EL (cell line): ENCODE data around the gene ERCC3.
"Not testable (repeated sequence)": the region's sequence is repeated elsewhere in the genome, so short reads cannot be mapped to it uniquely, and the experiment has no call there.

ENCODE experiments used
- DNase-seq: peaks from one replicate; pipeline ENCODE4 v3.0.0-alpha.2; 2016

ERCC3 gene

DNA sequence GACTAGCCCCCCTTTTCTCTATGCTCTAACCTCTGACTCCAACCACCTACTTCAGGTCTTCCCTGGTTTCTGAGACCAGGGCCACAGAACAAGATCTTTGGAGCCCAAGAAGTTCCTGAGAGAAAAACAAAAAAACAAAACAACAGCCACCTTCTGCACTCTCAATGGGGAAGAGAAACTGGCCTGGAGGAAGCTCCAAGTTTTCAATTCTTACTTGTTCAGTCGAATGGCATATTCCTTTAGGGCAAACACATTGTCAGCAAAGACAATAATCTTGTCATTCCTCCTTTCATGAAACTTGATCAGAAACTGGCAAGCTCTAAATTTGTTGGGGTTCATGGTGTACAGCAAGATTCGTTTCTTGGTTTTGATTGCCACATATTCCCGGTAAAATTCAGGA lies 15.0 kb downstream of the ERCC3 start:
- DNase-seq = no peak

- no peak for DNase-seq
Measured at GRCh38 chr2:127277028-127277427, 16.9 kb downstream of the ERCC3 start.

- no peak for DNase-seq
Measured at GRCh38 chr2:127275789-127276188, 18.2 kb downstream of the ERCC3 start.

GRCh38 chr2:127275356-127275755 lies 18.6 kb downstream of the ERCC3 start:
- DNase-seq = no peak

DNA sequence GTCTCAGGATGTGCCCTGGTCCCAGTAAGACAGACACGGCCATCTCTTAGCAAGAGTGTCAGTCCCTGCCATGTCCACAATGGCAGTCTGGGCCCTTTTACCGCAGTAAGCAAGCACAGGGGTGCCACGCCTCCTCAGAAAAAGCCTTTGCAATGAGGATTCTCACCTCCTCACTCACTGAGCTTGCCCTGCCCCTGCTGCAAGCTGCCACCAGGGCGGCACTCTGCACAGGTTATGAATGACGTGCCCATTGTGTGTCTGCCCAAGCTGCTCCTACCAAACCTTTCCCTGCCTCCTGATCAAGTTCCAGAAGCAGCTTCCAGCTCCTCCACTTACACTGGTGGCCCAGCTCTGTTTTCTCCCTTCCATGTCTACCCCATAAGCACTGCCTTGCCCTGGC lies 23.3 kb downstream of the ERCC3 start:
- no peak for DNase-seq

DNA sequence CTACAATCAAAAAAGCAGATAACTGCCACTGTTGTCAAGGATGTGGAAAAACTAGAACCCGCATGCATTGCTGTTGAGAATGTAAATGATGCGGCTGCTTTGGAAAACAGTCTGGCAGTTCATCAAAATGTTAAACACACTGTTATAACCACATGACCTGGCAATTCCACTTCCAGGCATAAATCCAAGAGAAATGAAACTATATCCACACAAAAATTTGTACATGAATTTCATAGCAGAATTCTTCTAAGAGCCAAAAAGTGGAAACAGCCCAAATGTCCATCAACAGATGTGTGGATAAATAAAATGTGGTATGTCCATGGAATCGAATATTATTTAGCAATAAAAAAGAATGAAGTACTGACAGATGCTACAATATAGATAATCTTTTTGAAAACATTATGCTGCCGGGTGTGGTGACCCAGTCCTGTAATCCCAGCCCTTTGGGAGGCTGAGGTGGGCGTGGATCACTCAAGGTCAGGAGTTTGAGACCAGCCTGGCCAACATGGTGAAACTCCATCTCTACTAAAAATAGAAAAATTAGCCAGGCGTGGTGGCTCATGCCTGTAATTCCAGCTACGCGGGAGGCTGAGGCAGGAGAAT lies 32.0 kb downstream of the ERCC3 start:
- no peak for DNase-seq

DNA sequence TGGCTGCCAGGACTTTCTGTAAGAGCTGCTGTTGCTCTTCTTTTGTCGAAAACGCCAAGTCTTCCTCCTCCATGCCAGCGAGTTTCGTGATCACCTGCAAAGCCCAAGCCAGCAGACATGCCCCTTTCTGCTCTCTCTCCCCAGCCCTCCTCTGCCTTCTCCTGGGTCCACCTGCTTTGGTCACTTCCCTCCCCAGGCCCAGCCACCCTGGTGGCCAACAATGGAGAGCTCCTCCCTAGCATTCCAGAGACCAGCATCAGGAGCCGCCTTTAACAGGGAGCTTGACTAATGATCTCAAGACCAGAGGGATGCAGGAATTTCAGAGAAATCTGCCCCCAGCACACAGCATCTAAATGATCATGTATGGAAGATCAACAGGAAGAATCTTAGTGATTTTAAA lies 34.6 kb downstream of the ERCC3 start:
- no peak for DNase-seq

GRCh38 chr2:127256866-127257265 lies 37.1 kb downstream of the ERCC3 start:
- no peak for DNase-seq

DNA sequence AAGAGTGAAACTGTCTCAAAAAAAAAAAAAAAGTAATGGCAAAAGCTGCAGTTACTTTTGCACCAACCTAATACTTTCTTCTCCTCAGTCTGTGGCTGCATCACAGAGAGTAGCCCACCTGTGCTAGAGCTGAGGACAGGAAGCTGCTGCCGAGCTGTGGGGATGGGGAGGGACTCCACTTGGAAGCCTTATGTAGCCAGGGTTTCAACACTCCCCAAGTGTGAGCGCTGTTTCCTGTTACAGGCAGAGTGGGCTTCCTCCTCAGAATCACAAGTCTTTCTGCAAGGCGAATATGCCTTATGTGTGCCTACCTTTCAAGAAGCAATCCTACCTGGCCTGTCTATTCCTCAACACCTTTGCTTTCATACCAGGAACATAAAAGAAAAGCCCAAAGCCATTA lies 37.6 kb downstream of the ERCC3 start:
- no peak for DNase-seq

GRCh38 chr2:127255721-127256120 lies 38.2 kb downstream of the ERCC3 start:
- DNase-seq = no peak

DNA sequence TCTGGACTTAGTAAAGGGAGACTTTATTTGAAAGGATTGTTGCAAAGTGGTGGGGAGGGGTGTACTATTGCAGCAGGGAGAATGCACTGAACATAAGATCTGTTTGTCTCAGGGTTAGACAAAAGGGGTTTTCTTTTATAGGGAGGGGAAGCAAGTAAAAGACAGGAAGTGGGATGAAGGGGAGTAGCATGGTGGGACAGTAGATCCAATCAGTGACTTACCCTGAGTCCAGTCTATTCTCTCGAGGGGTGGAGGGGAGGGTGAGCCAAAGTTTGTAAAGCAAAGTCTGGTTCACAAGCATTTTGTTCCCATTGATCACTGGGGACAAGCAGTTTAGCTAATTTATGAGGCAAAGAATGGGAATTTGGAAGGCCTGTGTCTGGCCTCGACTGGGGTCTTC lies 38.8 kb downstream of the ERCC3 start:
- no peak for DNase-seq

DNA sequence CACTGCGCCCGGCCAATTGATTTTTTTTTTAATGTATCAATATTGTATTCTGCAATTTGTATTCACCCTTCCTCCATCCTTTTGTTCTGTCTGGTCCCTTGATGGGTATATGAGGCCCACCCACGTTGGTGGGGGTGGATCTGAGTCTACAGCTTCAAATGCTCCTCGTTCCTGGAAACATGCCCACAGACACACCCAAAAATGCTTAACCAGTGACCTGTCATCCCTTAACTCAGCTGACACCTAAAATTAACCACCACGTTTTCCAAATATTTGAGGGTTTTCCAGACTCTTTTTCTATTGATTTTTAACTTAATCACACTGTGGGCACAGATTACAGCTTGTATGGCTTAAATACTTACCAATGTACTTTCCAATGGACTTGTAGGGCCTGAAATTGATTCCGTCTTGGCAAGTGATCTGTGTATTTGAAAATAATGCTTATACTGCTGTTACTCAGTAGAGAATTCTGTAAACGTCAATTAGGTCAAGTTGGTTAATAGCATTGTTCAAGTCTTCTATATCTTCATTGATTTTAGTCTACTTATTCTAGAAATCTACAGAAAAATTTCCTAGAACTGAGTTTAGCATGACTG lies 39.5 kb downstream of the ERCC3 start:
- peak; percentile 55 for DNase-seq

DNA sequence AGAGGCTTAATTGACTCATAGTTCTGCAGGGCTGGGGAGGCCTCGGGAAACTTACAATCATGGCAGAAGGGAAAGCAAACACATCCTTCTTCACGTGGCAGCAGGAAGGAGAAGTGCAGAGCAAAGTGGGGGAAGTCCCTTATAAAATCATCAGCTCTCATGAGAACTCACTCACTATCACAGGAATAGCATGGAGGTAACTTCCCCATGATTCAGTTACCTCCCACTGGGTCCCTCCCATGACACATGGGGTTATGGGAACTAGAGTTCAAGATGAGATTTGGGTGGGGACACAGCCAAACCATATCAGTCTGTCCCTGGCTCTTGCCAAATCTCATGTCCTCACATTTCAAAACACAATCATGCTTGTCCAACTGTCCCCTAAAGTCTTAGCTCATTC lies 52.8 kb downstream of the ERCC3 start:
- DNase-seq = not testable (repeated sequence)

GRCh38 chr2:127239395-127239794 lies 54.5 kb downstream of the ERCC3 start:
- DNase-seq = no peak

DNA sequence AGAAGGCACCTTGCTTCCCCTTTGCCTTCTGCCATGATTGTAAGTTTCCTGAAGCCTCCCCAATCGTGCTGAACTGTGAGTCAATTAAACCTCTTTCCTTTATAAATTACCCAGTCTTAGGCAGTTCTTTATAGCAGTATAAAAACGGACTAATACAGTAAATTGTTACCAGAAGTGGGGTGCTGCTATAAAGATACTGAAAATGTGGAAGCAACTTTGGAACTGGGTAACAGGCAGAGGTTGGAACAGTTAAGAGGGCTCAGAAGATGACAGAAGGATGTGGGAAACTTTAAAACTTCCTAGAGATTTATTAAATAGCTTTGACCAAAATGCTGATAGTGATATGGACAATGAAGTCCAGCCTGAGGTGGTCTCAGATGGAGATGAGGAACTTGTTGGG lies 56.2 kb downstream of the ERCC3 start:
- DNase-seq = not testable (repeated sequence)

- DNase-seq = no peak
Measured at GRCh38 chr2:127235082-127235702, 58.8 kb downstream of the ERCC3 start.

GRCh38 chr2:127233710-127234109 lies 60.2 kb downstream of the ERCC3 start:
- DNase-seq = no peak

DNA sequence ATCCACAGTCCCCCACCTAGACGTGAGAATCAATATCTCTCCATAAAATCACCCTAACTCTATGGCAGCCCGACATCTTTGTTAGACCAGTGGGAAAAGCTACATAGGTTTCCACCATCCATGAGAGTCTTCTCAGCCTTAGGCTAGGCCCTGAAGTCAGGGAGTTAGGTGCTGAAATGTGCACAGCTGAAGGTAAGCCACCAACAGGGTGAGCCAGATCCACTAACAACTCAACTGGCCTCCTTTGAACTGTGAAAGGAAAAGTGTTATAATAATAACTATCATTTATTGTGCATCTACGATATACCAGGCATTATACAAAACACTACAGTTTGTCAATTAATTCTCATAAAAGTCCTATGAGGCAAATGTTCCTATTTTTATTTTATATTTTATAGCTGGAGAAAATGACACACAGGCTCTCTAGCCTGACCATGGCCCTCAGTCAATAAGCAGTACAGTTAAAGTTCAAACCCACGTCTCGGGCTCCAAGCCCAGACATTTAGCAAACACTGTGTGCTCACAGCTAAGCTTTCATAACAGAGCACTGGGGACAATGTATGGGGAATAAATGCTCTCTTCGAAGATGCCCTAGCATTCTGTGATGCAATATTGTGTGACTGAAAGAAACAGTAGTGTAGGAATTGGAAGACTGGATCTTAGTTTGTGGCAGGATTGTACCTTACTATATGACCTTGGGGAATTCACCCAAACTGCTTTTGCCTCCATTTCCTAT lies 62.6 kb downstream of the ERCC3 start:
- no peak for DNase-seq

DNA sequence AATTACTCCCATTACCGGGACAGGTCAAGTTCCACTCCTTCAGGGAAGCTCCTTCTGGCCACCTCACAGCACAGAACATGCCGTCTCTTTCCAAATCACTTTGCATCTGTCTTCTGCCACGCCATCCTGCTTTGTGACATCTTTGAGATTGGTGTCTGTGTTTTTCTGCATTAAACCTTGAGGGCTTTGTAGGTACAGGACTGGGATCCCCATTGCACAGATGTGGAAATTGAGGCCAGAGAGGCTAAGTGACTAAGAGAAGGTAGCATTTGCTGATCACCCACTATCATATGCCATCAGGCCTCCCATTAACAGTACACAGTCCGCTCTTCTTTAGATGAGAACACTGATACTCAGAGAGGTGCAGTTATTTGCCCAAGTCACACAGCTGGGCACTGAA lies 64.4 kb downstream of the ERCC3 start:
- DNase-seq = no peak

GRCh38 chr2:127228102-127228501 lies 65.8 kb downstream of the ERCC3 start:
- DNase-seq = no peak

DNA sequence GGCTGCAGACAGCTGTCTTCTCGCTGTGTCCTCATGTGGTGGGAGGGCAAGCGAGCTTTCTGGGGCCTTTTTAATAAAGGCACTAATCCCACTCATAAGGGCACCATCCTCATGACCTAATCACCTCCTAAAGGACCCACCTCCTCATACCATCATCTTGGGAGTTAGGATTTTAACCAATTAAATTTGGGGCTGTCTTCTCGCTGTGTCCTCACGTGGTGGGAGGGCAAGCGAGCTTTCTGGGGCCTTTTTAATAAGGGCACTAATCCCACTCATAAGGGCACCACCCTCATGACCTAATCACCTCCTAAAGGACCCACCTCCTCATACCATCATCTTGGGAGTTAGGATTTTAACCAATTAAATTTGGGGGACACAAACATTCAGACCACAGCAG lies 66.7 kb downstream of the ERCC3 start:
- not testable (repeated sequence) for DNase-seq

DNA sequence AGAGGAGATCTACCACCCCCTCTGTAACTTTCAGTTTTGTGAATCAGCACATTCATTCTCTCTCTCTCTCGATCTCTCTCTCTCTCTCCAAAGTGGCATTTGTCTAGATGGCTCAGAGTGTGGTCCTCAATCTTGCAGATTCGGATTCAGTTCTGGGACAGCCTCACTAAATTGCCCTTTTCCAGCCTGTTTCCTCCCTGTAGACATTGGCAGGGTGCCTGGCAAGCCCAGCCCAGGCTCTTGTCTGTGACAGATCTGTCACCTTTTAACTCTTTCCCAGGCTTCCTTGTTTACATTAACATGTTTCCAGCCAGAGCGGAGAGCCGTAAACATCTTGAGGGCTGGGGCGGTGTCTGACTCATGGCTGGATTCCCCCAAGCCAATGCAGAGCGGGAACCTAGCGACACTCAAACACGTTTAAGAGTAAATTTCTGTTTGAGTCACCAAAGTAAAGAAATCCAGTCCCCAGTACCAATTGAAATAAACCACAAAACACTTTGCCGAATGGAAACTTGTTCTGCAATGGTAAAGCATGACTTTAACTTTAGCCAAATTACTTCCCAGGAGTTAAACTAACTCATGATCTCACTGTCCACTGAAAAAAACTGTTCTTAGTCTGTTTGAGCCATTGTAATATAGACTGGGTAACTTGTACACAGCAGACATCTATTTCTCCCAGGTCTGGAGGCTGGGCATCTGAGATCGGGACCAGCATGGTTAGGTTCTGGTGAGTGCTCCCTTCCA lies 67.3 kb downstream of the ERCC3 start:
- peak; percentile 91 for DNase-seq

- no peak for DNase-seq
Measured at GRCh38 chr2:127226132-127226519, 67.8 kb downstream of the ERCC3 start.
